GM19438 (cell line): ENCODE data around the gene AGRN.

Source experiments
- ATAC-seq: cut with Tn5 transposase; IDR thresholded peaks from one replicate; pipeline ENCODE4 v1.9.1; 2021; ENCODE audit warnings: low read depth; ENCODE audit not compliant: unreplicated experiment

The AGRN gene

DNA sequence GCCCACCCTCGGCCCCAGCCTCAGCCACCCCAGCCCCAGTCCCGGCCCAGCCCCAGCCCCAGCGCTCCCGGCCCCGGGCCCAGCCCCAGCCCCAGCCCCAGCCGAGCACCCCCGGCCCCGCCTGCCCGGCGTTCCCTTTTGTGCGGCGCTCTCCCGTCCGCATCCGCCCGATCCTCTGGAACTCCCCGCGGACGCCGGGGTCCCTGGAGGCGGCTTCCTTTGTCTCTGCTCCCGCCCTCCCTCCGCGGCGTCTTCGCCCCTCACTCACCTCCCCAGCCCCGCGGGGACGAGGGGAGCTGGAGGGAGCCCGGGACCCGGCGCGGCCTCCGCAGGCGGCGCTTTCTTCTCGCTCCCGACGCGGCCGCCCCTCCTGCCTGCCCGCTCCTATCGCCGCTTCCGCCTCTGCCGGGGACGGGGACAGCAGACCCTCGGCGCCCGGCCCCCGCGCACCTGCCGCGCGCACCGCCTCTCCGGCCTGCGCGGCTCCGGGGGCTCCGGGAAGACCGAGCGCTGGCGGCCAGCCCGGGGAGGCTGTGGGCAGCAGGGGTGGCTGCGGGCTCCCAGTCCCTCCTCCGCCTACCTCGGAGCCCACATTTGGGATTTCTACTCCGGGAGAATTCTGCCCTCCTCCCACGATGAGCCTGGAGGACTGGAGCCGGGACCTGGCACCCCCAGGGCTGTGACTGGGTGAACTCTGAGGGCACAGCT lies 14.0 kb downstream of the AGRN start:
- ATAC-seq = no peak

DNA sequence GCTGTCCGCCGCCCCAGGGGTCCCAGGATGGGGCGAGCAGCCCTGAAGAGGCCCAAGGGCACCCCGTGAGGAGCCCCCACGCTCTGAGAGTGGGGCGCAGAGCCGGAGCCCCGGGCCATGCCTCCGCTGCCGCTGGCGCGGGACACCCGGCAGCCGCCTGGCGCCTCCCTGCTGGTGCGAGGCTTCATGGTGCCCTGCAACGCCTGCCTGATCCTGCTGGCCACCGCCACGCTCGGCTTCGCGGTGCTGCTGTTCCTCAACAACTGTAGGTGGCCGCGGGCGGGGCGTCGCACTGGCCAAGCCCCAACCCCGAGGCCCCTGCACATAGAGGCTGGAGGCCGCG lies 14.5 kb downstream of the AGRN start:
- no peak for ATAC-seq

DNA sequence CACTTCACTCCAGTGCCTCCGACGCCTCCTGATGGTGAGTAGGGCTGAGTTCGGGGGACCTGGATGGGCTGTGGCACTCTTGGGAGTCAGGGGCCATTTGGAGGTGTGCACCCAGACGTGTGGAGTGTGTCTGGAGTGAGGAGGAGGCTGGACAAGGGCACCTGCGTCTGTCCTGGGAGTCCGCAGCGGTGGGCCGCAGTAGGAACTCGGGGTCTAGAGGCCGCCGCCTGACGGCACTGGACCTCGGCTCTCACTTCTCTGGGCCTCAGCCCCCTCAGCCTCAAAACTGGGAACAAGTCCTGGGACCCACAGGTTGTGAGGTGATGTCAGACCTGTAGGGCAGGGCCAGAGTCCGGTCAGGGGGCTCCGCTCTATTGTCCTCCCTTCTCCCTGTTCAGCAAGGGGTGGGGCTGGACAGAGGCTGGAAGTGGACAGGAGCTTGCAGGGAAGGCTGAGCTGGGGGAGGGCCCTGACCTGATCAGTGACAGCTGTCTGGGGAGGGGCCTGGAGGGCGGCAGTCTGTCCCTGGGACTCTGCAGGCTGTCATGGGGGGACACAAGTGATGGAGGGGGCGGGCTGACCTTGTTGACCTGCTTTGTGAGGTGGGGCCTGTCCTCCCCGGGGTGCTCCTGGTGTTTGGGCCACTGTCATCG lies 15.5 kb downstream of the AGRN start:
- ATAC-seq = no peak

DNA sequence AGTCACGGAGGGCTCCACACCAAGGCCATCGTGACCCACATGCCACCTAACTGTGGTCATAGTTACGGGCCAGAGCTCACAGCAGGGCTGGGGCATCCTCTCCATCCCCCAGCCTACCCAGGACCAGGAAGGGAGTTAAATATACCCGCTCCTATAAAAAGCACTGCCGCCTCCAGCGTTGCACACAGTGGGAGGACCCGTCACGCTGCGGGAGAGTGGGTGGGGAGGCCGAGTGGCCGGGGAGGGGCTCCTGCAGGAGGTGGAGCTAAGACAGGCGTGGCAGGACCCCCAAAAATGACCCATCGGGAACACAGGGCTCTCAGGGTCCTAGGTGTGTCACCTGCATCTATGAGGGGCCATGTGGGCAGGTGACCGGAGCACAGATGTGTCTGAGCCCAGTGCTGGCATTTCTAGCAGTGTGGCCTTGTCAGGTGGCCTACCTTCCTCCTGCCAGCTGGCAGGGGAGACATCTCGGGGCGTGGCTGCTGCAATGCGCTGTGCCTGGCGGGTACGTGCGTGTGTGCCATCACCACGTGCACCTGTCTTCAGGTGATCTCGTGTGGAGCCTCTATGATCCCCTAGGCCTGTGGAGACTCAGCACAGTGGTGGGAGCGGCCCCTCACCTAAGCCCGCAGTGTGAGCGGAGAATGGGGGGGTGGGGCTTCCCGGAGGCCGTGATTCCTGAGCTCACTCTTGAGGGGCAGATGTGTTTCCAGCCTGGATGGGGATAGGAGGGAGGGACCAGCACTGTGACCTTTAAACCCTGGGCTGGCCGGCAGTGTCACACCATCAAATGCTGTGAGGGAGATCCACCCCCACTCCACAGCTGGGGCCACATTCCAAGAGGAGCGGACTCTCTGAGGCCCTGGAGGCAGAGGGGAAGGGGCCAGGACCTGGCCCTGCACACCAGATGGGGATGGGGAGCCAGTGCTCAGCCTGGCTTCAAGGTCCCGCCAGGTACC lies 17.7 kb downstream of the AGRN start:
- no peak for ATAC-seq

DNA sequence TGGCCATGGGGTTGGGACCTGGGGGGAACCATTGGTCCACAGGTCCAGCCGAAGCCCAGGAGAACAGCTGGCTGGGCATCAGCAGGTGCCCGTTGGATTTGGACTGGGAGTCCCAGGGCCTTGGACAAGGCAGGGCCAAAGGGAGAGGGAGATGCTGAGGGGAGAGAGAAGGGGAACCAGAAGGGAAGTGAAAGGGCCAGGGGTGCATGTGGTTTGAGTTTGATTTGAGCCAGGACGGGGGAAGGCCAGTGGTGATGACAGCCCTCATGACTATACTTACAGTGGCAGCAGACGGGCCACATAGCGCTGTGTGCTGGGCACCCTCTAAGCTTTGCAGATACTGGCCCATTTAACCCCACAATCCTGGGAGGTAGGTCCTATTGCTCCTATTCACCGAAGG lies 18.8 kb downstream of the AGRN start:
- ATAC-seq = no peak

DNA sequence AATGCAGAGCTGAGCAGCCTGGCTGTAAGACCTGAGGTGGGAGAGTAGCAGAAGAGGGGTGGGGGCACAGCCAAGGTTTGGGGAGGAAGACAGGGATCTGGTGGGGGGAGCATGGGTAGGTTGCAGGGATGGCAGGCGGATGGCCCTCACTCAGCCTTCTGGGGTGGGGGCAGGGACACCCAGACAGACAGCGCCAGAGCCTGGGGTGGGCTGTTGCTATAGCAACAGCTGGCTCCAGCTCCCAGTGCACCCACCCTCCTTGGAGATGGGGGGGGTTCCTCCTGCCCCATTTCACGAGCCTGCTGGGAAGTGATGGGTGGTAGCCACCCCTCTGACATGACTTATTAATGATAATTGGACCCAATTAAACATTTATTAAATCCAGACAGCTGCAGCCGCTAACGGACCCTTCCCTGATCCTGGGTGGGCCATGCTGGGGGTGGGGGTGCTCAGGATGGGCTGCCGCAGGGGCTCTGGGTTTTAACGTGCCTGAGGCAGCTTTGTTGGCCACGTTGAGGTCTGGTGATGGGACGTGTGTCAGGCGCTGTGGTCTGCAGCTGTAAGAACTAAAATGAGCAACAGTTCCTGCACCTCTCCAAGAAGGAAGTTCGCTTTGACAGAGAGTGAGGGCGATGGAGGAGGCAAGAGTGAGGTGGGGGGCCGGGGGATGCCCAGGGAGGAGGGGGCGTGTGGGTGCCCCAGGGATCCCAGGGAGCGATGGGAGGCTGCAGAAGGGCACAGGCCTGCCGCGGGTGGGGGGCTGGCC lies 19.4 kb downstream of the AGRN start:
- ATAC-seq = no peak

DNA sequence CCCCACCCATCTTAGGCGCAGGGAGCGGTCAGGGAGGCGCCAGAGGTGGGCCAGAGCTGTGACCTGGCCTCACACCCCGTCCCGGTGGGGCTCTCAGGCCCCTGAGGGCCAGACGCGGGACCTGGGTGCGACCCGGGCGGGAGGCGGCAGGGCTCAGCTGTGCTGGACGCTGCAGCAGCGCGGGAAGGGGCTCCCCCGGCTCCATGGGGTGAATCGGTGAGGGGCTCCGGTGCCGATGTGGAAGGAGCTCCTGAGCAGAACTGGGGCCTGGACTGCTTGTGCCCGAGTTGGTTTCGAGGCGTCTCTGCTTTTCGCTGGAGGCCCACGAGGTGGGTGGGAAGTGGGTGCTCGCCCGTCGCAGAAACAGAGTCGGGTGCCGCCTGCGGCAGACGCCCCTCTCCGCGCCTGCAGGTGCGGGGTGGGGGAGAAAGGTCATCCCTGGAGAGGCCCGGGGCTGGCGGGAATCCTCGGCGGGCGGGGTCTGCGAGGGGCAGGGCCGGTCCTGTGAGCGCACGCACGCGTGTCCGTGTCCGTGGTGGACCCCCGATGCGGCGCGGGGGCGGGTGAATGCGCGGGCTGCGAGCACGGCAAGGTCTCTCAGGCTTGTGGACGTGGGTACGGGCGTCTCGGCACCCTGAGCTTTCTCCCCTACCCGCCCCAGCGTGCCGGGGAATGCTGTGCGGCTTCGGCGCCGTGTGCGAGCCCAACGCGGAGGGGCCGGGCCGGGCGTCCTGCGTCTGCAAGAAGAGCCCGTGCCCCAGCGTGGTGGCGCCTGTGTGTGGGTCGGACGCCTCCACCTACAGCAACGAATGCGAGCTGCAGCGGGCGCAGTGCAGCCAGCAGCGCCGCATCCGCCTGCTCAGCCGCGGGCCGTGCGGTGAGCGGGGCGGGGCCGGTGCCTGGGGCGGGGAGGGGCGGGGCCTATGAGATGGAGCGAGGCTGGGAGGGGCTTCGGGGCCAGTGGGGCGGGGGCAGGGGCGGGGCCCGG lies 20.4 kb downstream of the AGRN start:
- no peak for ATAC-seq

DNA sequence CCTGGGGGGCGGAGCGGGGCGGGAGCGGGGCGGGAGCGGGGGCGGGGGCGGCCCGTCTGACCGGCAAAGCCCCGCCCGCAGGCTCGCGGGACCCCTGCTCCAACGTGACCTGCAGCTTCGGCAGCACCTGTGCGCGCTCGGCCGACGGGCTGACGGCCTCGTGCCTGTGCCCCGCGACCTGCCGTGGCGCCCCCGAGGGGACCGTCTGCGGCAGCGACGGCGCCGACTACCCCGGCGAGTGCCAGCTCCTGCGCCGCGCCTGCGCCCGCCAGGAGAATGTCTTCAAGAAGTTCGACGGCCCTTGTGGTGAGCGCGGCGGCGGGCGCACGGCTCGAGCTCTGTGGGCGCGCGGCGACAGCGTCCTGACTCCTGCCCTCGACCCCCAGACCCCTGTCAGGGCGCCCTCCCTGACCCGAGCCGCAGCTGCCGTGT lies 21.2 kb downstream of the AGRN start:
- ATAC-seq = no peak

DNA sequence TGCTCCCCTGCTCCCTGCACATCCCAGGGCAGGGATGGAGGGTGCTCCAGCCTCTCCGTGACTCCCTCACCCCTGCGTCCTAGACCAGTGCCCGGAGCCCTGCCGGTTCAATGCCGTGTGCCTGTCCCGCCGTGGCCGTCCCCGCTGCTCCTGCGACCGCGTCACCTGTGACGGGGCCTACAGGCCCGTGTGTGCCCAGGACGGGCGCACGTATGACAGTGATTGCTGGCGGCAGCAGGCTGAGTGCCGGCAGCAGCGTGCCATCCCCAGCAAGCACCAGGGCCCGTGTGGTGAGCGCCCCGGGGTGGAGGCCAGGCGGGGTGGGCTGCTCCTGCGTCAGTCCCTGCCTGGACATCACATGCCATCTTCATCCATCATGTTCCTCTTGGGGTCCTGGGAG lies 22.0 kb downstream of the AGRN start:
- ATAC-seq = no peak

DNA sequence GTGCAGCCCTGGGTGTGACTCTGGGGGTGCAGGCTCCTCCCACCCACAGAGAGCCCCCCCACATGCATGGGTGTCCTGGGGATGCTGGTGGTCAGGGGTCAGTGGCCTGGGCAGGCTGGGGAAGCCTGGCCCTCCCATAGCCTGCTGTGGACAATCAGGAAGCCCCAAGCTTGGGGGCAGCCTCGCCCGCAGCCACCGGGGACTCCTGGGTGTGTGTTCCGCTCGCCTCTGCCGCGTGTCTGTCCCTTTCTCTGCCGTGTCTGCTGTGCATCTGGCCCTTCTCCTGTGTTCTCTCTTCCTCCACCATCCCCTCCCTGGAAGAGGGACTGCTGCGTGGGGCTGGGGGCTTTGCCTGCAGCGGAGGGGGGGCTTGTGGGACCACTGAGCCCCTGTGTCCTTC lies 22.9 kb downstream of the AGRN start:
- no peak for ATAC-seq

DNA sequence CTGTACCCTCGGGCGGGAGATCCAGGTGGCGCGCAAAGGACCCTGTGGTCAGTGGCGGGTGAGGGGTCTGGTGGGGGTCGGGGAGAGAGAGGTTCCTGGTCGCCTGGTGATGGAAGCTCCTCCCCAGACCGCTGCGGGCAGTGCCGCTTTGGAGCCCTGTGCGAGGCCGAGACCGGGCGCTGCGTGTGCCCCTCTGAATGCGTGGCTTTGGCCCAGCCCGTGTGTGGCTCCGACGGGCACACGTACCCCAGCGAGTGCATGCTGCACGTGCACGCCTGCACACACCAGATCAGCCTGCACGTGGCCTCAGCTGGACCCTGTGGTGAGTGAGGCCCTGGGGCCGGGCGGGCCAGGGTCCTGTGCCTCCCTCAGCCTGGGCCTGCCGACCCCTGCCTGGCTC lies 23.5 kb downstream of the AGRN start:
- ATAC-seq = no peak

DNA sequence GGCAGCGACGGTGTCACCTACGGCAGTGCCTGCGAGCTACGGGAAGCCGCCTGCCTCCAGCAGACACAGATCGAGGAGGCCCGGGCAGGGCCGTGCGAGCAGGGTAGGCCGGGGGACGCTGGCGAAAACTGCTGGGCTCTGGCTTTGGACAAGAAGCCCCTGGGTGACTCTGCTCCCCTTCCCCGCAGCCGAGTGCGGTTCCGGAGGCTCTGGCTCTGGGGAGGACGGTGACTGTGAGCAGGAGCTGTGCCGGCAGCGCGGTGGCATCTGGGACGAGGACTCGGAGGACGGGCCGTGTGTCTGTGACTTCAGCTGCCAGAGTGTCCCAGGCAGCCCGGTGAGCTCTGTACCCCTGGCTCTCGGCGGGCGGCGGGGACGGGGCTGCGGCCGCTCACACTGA lies 24.0 kb downstream of the AGRN start:
- ATAC-seq = no peak

DNA sequence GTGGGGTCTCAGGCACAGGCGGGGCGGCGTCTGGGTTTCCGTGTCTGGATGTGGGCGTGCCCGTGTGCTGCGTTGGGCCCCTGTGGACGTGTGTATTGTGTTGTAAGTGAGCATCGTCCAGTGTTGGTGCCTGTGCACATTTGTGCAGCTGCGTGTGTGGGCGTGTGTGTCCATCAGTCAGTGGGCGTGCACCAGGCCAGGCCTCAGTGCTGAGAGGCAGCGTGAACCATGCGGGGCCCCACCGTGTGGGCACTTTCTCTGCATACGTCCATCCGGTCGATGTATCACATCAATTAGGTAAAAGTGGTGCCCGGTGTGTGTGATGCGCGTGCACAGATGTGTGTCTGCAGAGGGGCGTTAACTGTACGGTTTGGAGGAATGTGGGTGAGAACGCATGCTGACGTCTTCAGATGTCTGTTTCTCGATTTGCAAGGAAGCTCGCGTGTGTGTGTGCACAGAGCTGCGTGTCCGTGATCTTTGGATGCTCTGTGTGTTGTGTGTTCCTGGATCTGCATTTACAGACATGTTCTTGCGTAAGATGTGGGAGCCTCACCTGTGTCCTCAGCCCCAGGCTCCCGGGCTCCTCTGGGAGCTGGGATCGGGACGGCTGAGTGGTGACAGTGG lies 24.6 kb downstream of the AGRN start:
- ATAC-seq = no peak

DNA sequence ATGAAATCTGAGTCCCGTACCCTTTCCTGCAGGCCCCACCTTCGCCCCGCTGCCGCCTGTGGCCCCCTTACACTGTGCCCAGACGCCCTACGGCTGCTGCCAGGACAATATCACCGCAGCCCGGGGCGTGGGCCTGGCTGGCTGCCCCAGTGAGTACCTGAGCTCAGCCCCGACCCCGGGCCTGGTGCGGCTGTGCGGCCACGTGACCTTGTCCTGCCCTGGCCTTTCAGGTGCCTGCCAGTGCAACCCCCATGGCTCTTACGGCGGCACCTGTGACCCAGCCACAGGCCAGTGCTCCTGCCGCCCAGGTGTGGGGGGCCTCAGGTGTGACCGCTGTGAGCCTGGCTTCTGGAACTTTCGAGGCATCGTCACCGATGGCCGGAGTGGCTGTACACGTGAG lies 25.2 kb downstream of the AGRN start:
- ATAC-seq = no peak

DNA sequence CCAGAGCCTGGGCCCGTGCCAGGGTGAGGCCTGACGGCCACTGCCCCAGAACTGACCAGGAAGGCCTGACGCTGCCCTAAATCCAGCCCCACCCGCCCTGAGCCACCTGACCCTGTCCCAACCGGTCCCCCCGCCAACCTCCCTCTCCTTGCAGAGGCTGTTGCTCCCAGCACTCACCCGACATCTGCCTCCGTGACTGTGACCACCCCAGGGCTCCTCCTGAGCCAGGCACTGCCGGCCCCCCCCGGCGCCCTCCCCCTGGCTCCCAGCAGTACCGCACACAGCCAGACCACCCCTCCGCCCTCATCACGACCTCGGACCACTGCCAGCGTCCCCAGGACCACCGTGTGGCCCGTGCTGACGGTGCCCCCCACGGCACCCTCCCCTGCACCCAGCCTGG lies 26.3 kb downstream of the AGRN start:
- no peak for ATAC-seq

DNA sequence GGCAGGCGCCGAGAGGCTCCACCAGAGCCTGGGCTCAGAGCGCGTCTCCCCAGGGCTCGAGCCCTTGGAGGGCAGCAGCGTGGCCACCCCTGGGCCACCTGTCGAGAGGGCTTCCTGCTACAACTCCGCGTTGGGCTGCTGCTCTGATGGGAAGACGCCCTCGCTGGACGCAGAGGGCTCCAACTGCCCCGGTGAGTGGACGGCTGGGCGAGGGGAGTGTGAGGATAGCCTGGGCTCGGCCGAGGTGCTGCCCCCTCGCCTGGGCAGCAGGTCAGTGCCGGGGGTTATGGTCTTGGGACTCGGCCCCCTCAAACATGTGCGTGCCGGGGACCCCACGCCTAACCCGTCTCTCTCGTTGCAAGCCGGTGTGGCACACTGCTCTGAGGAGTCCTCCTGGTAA lies 26.8 kb downstream of the AGRN start:
- ATAC-seq = no peak

DNA sequence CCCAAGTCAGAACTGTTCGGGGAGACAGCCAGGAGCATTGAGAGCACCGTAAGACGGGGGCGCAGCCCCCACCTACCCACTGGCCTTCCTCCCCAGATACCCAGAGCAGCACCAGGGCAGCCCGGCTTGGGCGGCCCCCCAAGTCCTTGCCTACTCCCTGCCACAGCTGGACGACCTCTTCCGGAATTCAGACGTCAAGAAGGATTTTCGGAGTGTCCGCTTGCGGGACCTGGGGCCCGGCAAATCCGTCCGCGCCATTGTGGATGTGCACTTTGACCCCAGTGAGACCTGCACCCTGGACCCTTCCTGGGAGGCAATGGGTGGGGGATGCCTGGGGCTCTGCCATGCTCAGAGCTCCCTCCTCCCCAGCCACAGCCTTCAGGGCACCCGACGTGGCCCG lies 27.5 kb downstream of the AGRN start:
- no peak for ATAC-seq

DNA sequence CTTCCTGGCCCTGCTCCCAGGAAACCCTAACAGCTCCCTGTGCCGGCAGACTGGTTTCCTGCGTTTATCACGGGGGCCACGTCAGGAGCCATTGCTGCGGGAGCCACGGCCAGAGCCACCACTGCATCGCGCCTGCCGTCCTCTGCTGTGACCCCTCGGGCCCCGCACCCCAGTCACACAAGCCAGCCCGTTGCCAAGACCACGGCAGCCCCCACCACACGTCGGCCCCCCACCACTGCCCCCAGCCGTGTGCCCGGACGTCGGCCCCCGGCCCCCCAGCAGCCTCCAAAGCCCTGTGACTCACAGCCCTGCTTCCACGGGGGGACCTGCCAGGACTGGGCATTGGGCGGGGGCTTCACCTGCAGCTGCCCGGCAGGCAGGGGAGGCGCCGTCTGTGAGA lies 28.0 kb downstream of the AGRN start:
- ATAC-seq = no peak

DNA sequence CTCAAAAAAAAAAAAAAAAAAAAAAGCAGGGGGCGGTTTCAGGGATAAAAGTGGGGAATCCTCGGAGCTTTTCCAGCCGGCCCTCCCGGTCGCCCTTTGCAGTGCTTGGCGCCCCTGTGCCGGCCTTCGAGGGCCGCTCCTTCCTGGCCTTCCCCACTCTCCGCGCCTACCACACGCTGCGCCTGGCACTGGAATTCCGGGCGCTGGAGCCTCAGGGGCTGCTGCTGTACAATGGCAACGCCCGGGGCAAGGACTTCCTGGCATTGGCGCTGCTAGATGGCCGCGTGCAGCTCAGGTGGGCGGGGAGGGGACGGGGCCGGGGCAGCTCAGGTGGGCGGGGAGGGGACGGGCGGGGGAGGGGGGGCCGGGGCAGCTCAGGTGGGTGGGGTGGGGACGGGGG lies 28.8 kb downstream of the AGRN start:
- ATAC-seq = no peak
